Measurements from ENCODE around the gene CDKL5. TPM values are rescaled to one million over a fixed set of nuclear protein-coding genes. Genes with fewer than 3 reads are reported as not detected.
A peak's percentile ranks its signal among the peaks of the same experiment; 100 is the strongest.

CDKL5 gene
- total and polyA plus RNA-seq, 4 donors: 1.1 to 28.7 (median 13.0) TPM

GRCh38 chrX:18674417-18674787 is 249.0 kb downstream of the CDKL5 start:
- DNase-seq (peak in 1 of 2 donors; percentile 50), ATAC-seq (ENCODE audit: low FRiP score) (peak; percentile 62)
- Histone ChIP-seq H3K36me3 (ENCODE audit: control insufficient read depth in 1 of 2, insufficient read depth in 2 of 2, low read length in 1 of 2) (no peaks in the 10 kb centered on the region), H3K9me3 (ENCODE audit: control insufficient read depth, low read length) (no peaks in the 10 kb centered on the region), H3K4me1 (ENCODE audit: control insufficient read depth in 1 of 2, insufficient read depth in 2 of 2, low read length in 2 of 2) (peaks cover 0 to 2% of the 10 kb centered on the region in 2 donors), H3K27ac (ENCODE audit: low read depth in 1 of 2, low read length in 2 of 2) (peak overlapping the region in 1 of 2 donors; percentile 88), H3K4me3 (ENCODE audit: low read length in 2 of 2) (peak overlapping the region in 1 of 2 donors; percentile 69), H3K27me3 (ENCODE audit: control insufficient read depth in 1 of 2, insufficient read depth in 2 of 2, low read length in 1 of 2) (no peaks in the 10 kb centered on the region)
- 1 to 37% methylated on average over 19 of the region's 19 CpGs for WGBS, 2 donors
- intact Hi-C loops (cut with DNase I): loop anchor here (10.0 kb wide), 1 partner anchor 250 kb away; the partner anchor contains the start of gene CDKL5 (in 2 of the 2)

GRCh38 chrX:18674788-18675735 is 249.7 kb downstream of the CDKL5 start:
- DNase-seq (peak; percentile 82 to 91), ATAC-seq (ENCODE audit: low FRiP score) (peak; percentile 96)
- peak overlapping the region; percentile 49 to 94 for H3K27ac ChIP-seq (ENCODE audit: low read depth in 1 of 2, low read length in 2 of 2)
- H3K4me1 ChIP-seq (ENCODE audit: control insufficient read depth in 1 of 2, insufficient read depth in 2 of 2, low read length in 2 of 2): peaks cover 0 to 2% of the 10 kb centered on the region in 2 donors
- no peaks in the 10 kb centered on the region for H3K9me3 ChIP-seq (ENCODE audit: control insufficient read depth, low read length)
- no peaks in the 10 kb centered on the region for H3K36me3 ChIP-seq (ENCODE audit: control insufficient read depth in 1 of 2, insufficient read depth in 2 of 2, low read length in 1 of 2)
- WGBS, 2 donors: 1 to 19% methylated on average over 41 to 74 of the region's 74 CpGs
- no peaks in the 10 kb centered on the region for H3K27me3 ChIP-seq (ENCODE audit: control insufficient read depth in 1 of 2, insufficient read depth in 2 of 2, low read length in 1 of 2)
- intact Hi-C loops (cut with DNase I): loop anchor here (5.0 to 10.0 kb wide), 2 partner anchors 212 to 250 kb away; partner anchors contain the start of gene CDKL5 (in 2 of the 2)
- H3K4me3 ChIP-seq (ENCODE audit: low read length in 2 of 2): peak overlapping the region; percentile 54 to 92

- Histone ChIP-seq H3K27ac (ENCODE audit: low read depth in 1 of 2, low read length in 2 of 2) (no peak overlapping the region), H3K4me3 (ENCODE audit: low read length in 2 of 2) (no peak overlapping the region), H3K9me3 (ENCODE audit: control insufficient read depth, low read length) (no peaks in the 10 kb centered on the region), H3K36me3 (ENCODE audit: control insufficient read depth in 1 of 2, insufficient read depth in 2 of 2, low read length in 1 of 2) (no peaks in the 10 kb centered on the region), H3K4me1 (ENCODE audit: control insufficient read depth in 1 of 2, insufficient read depth in 2 of 2, low read length in 2 of 2) (peaks cover 0 to 2% of the 10 kb centered on the region in 2 donors), H3K27me3 (ENCODE audit: control insufficient read depth in 1 of 2, insufficient read depth in 2 of 2, low read length in 1 of 2) (no peaks in the 10 kb centered on the region)
- ATAC-seq (ENCODE audit: low FRiP score) (no peak), DNase-seq (no peak)
- 69 to 85% methylated on average over 10 of the region's 10 CpGs for WGBS, 2 donors
- intact Hi-C loops (cut with DNase I): loop anchor here (5.0 to 10.0 kb wide), 2 partner anchors 211 to 251 kb away; partner anchors contain the start of gene CDKL5 (in 2 of the 2)
Measured at GRCh38 chrX:18676050-18676449, 250.6 kb downstream of the CDKL5 start.

DNA sequence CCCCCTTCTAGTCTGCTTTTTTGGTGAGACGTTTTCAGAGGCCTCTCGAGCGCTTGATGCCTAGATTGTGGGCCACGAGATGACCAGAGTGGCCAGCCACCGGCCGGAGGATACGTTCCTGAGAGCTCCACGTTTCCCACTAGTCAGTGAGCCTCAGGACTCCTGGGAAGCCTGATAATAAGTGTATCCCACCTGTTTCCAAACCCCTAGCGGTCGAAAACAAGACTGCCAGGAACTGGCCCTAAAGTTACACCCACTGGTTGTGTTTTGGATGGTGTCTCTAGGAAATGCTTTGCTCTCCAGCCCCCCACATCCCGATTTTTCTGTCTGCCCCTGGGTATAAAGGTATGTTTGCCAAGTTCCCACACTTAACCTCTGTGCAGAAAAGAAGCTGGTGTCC is 251.1 kb downstream of the CDKL5 start:
- peaks cover 0 to 2% of the 10 kb centered on the region in 2 donors for H3K4me1 ChIP-seq (ENCODE audit: control insufficient read depth in 1 of 2, insufficient read depth in 2 of 2, low read length in 2 of 2)
- intact Hi-C loops (cut with DNase I): loop anchor here (5.0 to 10.0 kb wide), 2 partner anchors 211 to 252 kb away; partner anchors contain the start of gene CDKL5 (in 2 of the 2)
- no peak for DNase-seq

GRCh38 chrX:18677161-18677869 is 251.9 kb downstream of the CDKL5 start:
- ATAC-seq (ENCODE audit: low FRiP score) (no peak), DNase-seq (no peak)
- Histone ChIP-seq H3K36me3 (ENCODE audit: control insufficient read depth in 1 of 2, insufficient read depth in 2 of 2, low read length in 1 of 2) (no peaks in the 10 kb centered on the region), H3K9me3 (ENCODE audit: control insufficient read depth, low read length) (no peaks in the 10 kb centered on the region), H3K27me3 (ENCODE audit: control insufficient read depth in 1 of 2, insufficient read depth in 2 of 2, low read length in 1 of 2) (no peaks in the 10 kb centered on the region), H3K4me3 (ENCODE audit: low read length in 2 of 2) (no peak overlapping the region), H3K27ac (ENCODE audit: low read depth in 1 of 2, low read length in 2 of 2) (no peak overlapping the region), H3K4me1 (ENCODE audit: control insufficient read depth in 1 of 2, insufficient read depth in 2 of 2, low read length in 2 of 2) (peaks cover 0 to 2% of the 10 kb centered on the region in 2 donors)
- intact Hi-C loops (cut with DNase I): loop anchor here (5.0 to 10.0 kb wide), 2 partner anchors 210 to 253 kb away; partner anchors contain the start of gene CDKL5 (in 2 of the 2)
- WGBS, 2 donors: 87 to 93% methylated on average over 17 of the region's 17 CpGs

More for the DNA sequence above, 251.1 kb downstream of the CDKL5 start:
- ATAC-seq (ENCODE audit: low FRiP score): no peak
- H3K9me3 ChIP-seq (ENCODE audit: control insufficient read depth, low read length): no peaks in the 10 kb centered on the region
- WGBS, 2 donors: 55 to 68% methylated on average over 11 of the region's 11 CpGs
- H3K4me3 ChIP-seq (ENCODE audit: low read length in 2 of 2): no peak overlapping the region
- no peaks in the 10 kb centered on the region for H3K36me3 ChIP-seq (ENCODE audit: control insufficient read depth in 1 of 2, insufficient read depth in 2 of 2, low read length in 1 of 2)
- H3K27ac ChIP-seq (ENCODE audit: low read depth in 1 of 2, low read length in 2 of 2): no peak overlapping the region
- H3K27me3 ChIP-seq (ENCODE audit: control insufficient read depth in 1 of 2, insufficient read depth in 2 of 2, low read length in 1 of 2): no peaks in the 10 kb centered on the region

DNA sequence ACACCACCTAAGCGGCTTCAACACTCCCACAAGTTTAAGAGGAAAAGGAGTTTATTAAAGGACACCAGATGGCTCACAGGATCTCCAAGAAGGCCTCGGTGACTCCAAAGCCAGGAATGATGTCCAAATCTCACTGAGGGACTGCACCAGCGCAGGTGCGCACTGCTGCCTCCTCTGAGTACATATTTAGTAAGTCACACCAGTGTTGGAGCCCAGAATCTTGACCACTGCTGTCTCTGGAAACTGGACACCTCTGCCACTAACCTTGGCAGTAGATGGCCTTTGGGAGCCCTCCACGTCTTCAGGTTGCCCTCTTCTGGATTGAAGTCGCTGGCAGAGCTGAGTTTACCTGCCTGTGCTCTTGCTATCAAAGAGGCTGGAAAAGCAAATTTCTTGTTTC is 256.6 kb downstream of the CDKL5 start:
- DNase-seq (no peak), ATAC-seq (ENCODE audit: low FRiP score) (no peak)
- Histone ChIP-seq H3K36me3 (ENCODE audit: control insufficient read depth in 1 of 2, insufficient read depth in 2 of 2, low read length in 1 of 2) (no peaks in the 10 kb centered on the region), H3K27ac (ENCODE audit: low read depth in 1 of 2, low read length in 2 of 2) (no peak overlapping the region), H3K9me3 (ENCODE audit: control insufficient read depth, low read length) (no peaks in the 10 kb centered on the region), H3K4me1 (ENCODE audit: control insufficient read depth in 1 of 2, insufficient read depth in 2 of 2, low read length in 2 of 2) (no peaks in the 10 kb centered on the region), H3K4me3 (ENCODE audit: low read length in 2 of 2) (no peak overlapping the region), H3K27me3 (ENCODE audit: control insufficient read depth in 1 of 2, insufficient read depth in 2 of 2, low read length in 1 of 2) (no peaks in the 10 kb centered on the region)
- WGBS, 2 donors: 86 to 95% methylated on average over 6 of the region's 6 CpGs
- intact Hi-C loops (cut with DNase I): no loop called here

DNA sequence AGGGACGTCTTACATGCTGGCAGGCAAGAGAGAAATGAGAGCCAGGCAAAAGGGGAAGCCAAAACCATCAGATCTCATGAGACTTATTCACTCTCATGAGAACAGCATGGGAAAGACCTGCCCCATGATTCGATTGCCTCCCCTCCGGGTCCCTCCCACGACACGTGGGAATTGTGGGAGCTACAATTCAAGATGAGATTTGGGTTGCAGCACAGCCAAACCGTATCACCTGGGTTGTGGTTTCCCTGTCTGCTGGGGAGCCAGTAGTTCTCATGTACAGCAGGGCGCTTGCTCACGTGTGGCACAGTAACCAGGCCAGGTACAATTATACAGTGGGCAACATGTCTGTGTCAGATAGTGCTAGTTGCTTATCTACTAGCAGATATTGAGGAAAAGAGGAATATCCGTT is 257.6 kb downstream of the CDKL5 start:
- Histone ChIP-seq H3K4me1 (ENCODE audit: control insufficient read depth in 1 of 2, insufficient read depth in 2 of 2, low read length in 2 of 2) (no peaks in the 10 kb centered on the region), H3K9me3 (ENCODE audit: control insufficient read depth, low read length) (no peaks in the 10 kb centered on the region), H3K27ac (ENCODE audit: low read depth in 1 of 2, low read length in 2 of 2) (no peak overlapping the region), H3K4me3 (ENCODE audit: low read length in 2 of 2) (no peak overlapping the region), H3K27me3 (ENCODE audit: control insufficient read depth in 1 of 2, insufficient read depth in 2 of 2, low read length in 1 of 2) (no peaks in the 10 kb centered on the region), H3K36me3 (ENCODE audit: control insufficient read depth in 1 of 2, insufficient read depth in 2 of 2, low read length in 1 of 2) (no peaks in the 10 kb centered on the region)
- ATAC-seq (ENCODE audit: low FRiP score): no peak
- 70 to 74% methylated on average over 9 of the region's 9 CpGs for WGBS, 2 donors
- intact Hi-C loops (cut with DNase I): no loop called here
- DNase-seq: no peak

GRCh38 chrX:18687856-18688495 is 262.6 kb downstream of the CDKL5 start:
- intact Hi-C loops (cut with DNase I): loop anchor here (5.0 kb wide), 2 partner anchors 194 to 209 kb away; no protein-coding TSS in a partner anchor
- H3K27ac ChIP-seq (ENCODE audit: low read depth in 1 of 2, low read length in 2 of 2): no peak overlapping the region
- no peaks in the 10 kb centered on the region for H3K9me3 ChIP-seq (ENCODE audit: control insufficient read depth, low read length)
- H3K4me1 ChIP-seq (ENCODE audit: control insufficient read depth in 1 of 2, insufficient read depth in 2 of 2, low read length in 2 of 2): no peaks in the 10 kb centered on the region
- WGBS, 2 donors: 88 to 89% methylated on average over 7 of the region's 7 CpGs
- no peak overlapping the region for H3K4me3 ChIP-seq (ENCODE audit: low read length in 2 of 2)
- no peaks in the 10 kb centered on the region for H3K27me3 ChIP-seq (ENCODE audit: control insufficient read depth in 1 of 2, insufficient read depth in 2 of 2, low read length in 1 of 2)
- H3K36me3 ChIP-seq (ENCODE audit: control insufficient read depth in 1 of 2, insufficient read depth in 2 of 2, low read length in 1 of 2): no peaks in the 10 kb centered on the region
- no peak for DNase-seq
- no peak for ATAC-seq (ENCODE audit: low FRiP score)
